DND-41 (cell line): Measurements from ENCODE around the gene CDS2.

Source experiments
- ATAC-seq: fragments of 200-7000 bp; cut with Tn5 transposase; 3 replicates; pipeline ENCODE4 v1.9.1; 2021; ENCODE audit warnings: low read depth; ENCODE audit not compliant: insufficient read depth
- DNase-seq: peaks from one replicate; pipeline ENCODE4 v3.0.0-alpha.2; 2020
- H2AFZ ChIP-seq: 2 replicates; pipeline ENCODE4 v1.6.0; 2012; ENCODE audit warnings: low read depth, low read length
- H3K27ac ChIP-seq: 2 replicates; pipeline ENCODE4 v1.5.1; 2012; ENCODE audit warnings: low read length, inconsistent platforms
- H3K27me3 ChIP-seq: fragments of 200-600 bp; sonication (generic); 2 replicates; pipeline ENCODE4 v1.6.0; 2012; ENCODE audit warnings: low read length, mild to moderate bottlenecking, inconsistent platforms; ENCODE audit not compliant: insufficient read depth, poor library complexity
- H3K36me3 ChIP-seq: 2 replicates; pipeline ENCODE4 v1.5.1; 2012; ENCODE audit warnings: low read length, inconsistent platforms; ENCODE audit not compliant: insufficient read depth
- H3K4me1 ChIP-seq: 2 replicates; pipeline ENCODE4 v1.5.1; 2012; ENCODE audit warnings: mild to moderate bottlenecking, low read length; ENCODE audit not compliant: insufficient read depth
- H3K4me2 ChIP-seq: 2 replicates; pipeline ENCODE4 v1.6.0; 2012; ENCODE audit warnings: mild to moderate bottlenecking, moderate library complexity, low read length, inconsistent platforms; ENCODE audit not compliant: insufficient read depth
- H3K4me3 ChIP-seq, 2 experiments: fragments of 200-600 bp in 1 of 2; shearing (Covaris generic) in 1 of 2; 2 replicates each; pipeline ENCODE4 v1.5.1; 2012 to 2016; ENCODE audit warnings: inconsistent platforms in 2 of 2, low read length in 2 of 2, mild to moderate bottlenecking in 2 of 2, low read depth in 1 of 2, moderate library complexity in 1 of 2
- H3K79me2 ChIP-seq: 2 replicates; pipeline ENCODE4 v1.6.0; 2012; ENCODE audit warnings: low read length, inconsistent platforms; ENCODE audit not compliant: insufficient read depth
- H3K9ac ChIP-seq: 2 replicates; pipeline ENCODE4 v1.6.0; 2012; ENCODE audit warnings: low read depth, mild to moderate bottlenecking, inconsistent platforms, low read length, moderate library complexity
- H3K9me3 ChIP-seq: 2 replicates; pipeline ENCODE4 v1.5.1; 2012; ENCODE audit warnings: low read length, moderate library complexity, mild to moderate bottlenecking, inconsistent platforms; ENCODE audit not compliant: insufficient read depth, severe bottlenecking
- H4K20me1 ChIP-seq: 2 replicates; pipeline ENCODE4 v1.6.0; 2012; ENCODE audit warnings: low read length; ENCODE audit not compliant: insufficient read depth
- EZH2 ChIP-seq: IDR thresholded peaks from 3 replicates; pipeline ENCODE4 v1.6.1; 2012; ENCODE audit warnings: borderline replicate concordance, low read depth, mild to moderate bottlenecking, moderate library complexity, low read length, inconsistent platforms; ENCODE audit not compliant: severe bottlenecking
- TF ChIP-seq, protein P1 (sequence below): IDR thresholded peaks from 2 replicates; pipeline ENCODE4 v1.5.1; 2012; ENCODE audit warnings: borderline replicate concordance, low read length, moderate library complexity, mild to moderate bottlenecking; ENCODE audit not compliant: poor library complexity, severe bottlenecking; ENCODE audit errors: extremely low read depth

The CDS2 gene

DNA sequence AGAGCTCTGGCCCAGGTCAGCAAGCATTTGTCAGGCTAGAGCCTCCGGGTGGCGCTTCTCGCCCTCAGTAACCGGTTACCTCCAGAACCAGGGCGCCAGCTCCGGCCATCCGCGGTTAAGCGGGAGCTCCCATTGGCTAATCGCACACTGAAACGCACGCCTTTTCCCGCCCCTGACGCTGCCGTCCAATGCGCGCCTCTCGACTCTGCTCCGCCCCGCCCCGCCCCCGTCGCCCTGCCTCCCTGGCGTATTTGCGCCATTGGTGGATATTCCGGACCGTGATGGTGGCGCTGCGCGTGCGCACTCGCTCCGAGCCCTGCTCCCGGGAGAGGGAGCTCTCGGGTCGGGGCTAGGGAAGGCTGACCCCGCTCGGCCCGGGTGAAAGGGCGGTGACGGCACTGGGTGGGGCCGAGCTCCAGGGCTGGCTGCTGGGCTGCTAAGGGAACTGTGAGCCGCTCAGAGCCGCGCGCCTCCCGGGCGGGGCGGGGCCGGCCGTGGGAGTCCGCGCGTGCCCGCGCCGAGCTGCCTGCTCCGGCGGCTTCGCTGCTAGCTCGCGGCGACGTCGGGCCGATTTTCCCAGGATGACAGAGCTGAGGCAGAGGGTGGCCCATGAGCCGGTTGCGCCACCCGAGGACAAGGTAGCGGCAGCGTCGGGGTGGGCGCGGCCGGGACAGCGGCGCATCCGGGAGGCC is at the start of gene CDS2:
Gene CDS2, plus strand, starts transcription at position 497 of the 692 bp plus-strand sequence. Its CDS starts 85 bp downstream, at position 582.
- Histone ChIP-seq H3K4me1 (peaks cover 32% of the 10 kb centered on the region), H3K4me3 (peak within 1 kb of the TSS; percentile 52 to 78), H3K27ac (peak within 1 kb of the TSS; percentile 79), H4K20me1 (peaks cover 12% of the 10 kb centered on the region; the same call in 1 of the 2 replicates), H3K9ac (peak within 1 kb of the TSS; percentile 89), H2AFZ (peak within 1 kb of the TSS; percentile 88), H3K27me3 (no peaks in the 10 kb centered on the region), H3K4me2 (peak within 1 kb of the TSS; percentile 87), H3K9me3 (no peaks in the 10 kb centered on the region), H3K79me2 (peaks cover 73% of the 10 kb centered on the region), H3K36me3 (peaks cover 6% of the 10 kb centered on the region; the same call in 1 of the 2 replicates)
- ATAC-seq, result peak; percentile 89
- DNase-seq, result peak; percentile 100
- TF ChIP-seq, protein P1, sequence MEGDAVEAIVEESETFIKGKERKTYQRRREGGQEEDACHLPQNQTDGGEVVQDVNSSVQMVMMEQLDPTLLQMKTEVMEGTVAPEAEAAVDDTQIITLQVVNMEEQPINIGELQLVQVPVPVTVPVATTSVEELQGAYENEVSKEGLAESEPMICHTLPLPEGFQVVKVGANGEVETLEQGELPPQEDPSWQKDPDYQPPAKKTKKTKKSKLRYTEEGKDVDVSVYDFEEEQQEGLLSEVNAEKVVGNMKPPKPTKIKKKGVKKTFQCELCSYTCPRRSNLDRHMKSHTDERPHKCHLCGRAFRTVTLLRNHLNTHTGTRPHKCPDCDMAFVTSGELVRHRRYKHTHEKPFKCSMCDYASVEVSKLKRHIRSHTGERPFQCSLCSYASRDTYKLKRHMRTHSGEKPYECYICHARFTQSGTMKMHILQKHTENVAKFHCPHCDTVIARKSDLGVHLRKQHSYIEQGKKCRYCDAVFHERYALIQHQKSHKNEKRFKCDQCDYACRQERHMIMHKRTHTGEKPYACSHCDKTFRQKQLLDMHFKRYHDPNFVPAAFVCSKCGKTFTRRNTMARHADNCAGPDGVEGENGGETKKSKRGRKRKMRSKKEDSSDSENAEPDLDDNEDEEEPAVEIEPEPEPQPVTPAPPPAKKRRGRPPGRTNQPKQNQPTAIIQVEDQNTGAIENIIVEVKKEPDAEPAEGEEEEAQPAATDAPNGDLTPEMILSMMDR, result peak; percentile 63
- TF ChIP-seq EZH2, result no peak

DNA sequence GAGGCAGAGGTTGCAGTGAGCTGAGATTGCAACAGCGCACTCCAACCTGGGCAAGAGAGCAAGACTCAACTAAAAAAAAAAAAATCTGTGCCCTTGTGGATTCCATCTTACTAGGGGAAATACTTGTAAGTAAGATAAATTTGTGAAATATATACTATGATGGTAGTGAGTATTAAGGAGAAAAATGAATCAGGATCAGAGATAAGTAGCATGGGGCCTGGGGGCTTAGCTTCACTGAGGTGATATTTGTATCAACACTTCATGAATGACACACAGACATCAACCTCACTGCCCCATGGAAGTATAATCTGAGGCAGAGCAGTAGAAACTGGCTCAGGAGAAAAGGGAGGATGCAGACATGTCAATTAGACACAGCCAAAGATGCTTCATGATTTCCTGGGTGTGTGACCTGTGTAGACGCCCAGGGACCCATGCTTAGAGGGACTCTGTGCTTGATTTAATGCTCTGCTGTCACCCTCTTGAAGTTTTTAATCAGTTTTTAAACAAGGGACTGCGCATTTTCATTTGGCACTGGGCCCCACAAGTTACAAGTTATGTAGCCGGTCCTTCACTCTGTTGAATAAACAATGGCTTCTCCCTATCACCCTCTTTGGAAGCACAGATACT is 48.9 kb upstream of the CDS2 start:
- Histone ChIP-seq H3K27ac (peak overlapping the region; percentile 94), H3K27me3 (no peaks in the 10 kb centered on the region), H3K4me2 (peak overlapping the region; percentile 64)

DNA sequence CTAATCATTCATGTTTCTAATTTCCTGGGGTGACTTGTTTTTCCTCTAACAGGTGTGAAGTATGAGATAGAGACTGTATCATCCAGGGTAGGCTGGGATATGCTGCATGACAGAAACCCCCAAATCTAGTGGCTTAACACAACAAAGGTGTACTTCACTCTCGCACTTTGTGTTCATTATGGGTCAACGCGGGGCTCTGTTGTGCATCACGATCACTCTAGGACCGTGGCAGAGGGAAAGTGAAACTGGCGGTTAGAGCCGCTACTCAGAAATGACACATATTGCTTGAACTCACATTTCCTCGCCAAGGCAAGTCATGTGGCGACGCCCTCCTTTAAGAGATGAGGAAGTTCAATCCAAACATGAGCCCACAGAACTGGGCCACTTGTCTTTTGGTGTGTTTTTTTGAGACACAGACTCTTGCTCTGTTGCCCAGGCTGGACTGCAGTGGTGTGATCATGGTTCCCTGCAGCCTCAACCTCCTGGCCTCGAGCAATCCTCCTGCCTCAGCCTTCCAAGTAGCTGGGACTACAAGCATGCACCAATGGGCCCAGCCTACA is 48.3 kb upstream of the CDS2 start:
- H3K9me3 ChIP-seq, result no peaks in the 10 kb centered on the region
- peak overlapping the region; percentile 94 for H3K27ac ChIP-seq
- H3K9ac ChIP-seq, result peak overlapping the region; percentile 54
- peak overlapping the region in 1 of 2 experiments; percentile 51; a peak in 2 of 4 replicates for H3K4me3 ChIP-seq
- peaks cover 30% of the 10 kb centered on the region for H3K4me1 ChIP-seq
- ATAC-seq (peak; percentile 97), DNase-seq (peak; percentile 87)
- peak overlapping the region; percentile 64 for H3K4me2 ChIP-seq
- no peaks in the 10 kb centered on the region for H3K36me3 ChIP-seq
- H3K27me3 ChIP-seq, result no peaks in the 10 kb centered on the region
- H4K20me1 ChIP-seq, result no peaks in the 10 kb centered on the region
- no peak for TF ChIP-seq EZH2
- TF ChIP-seq, protein P1, result no peak
- H2AFZ ChIP-seq, result peak overlapping the region; percentile 94
- H3K79me2 ChIP-seq, result no peaks in the 10 kb centered on the region

More for the DNA sequence above, 48.9 kb upstream of the CDS2 start:
- no peaks in the 10 kb centered on the region for H3K9me3 ChIP-seq
- no peaks in the 10 kb centered on the region for H3K36me3 ChIP-seq
- ATAC-seq (peak; percentile 35), DNase-seq (no peak)
- no peaks in the 10 kb centered on the region for H4K20me1 ChIP-seq
- H2AFZ ChIP-seq, result peak overlapping the region; percentile 94
- H3K9ac ChIP-seq, result peak overlapping the region; percentile 54
- TF ChIP-seq EZH2, result no peak
- TF ChIP-seq, protein P1, result no peak
- no peaks in the 10 kb centered on the region for H3K79me2 ChIP-seq
- H3K4me1 ChIP-seq, result peaks cover 30% of the 10 kb centered on the region
- peak overlapping the region in 1 of 2 experiments; percentile 51; a peak in 2 of 4 replicates for H3K4me3 ChIP-seq
